GM21529 (cell line): Measurements from ENCODE around the gene SLC11A1.

Experiments used
- ATAC-seq: cut with Tn5 transposase; IDR thresholded peaks from one replicate; pipeline ENCODE4 v1.9.1; 2021; ENCODE audit not compliant: unreplicated experiment

Gene SLC11A1

GRCh38 chr2:218381916-218382366, at the start of gene SLC11A1:
TSS of gene SLC11A1 (plus strand) at chr2:218382273. CDS start at chr2:218382369, 96 bp downstream.
- no peak for ATAC-seq

- ATAC-seq: no peak
These were observed 49.8 kb upstream of the SLC11A1 start for GRCh38 chr2:218332288-218332687.

- no peak for ATAC-seq
These were observed 49.0 kb upstream of the SLC11A1 start for GRCh38 chr2:218332920-218333645.

GRCh38 chr2:218334531-218334930, 47.5 kb upstream of the SLC11A1 start:
- no peak for ATAC-seq

GRCh38 chr2:218340656-218341055, 41.4 kb upstream of the SLC11A1 start:
- no peak for ATAC-seq

GRCh38 chr2:218341381-218341780, 40.7 kb upstream of the SLC11A1 start:
- no peak for ATAC-seq

- no peak for ATAC-seq
These were observed 39.2 kb upstream of the SLC11A1 start for GRCh38 chr2:218342837-218343236.

- ATAC-seq: no peak
These were observed 38.5 kb upstream of the SLC11A1 start for GRCh38 chr2:218343591-218343990.

- ATAC-seq: no peak
These were observed 37.9 kb upstream of the SLC11A1 start for GRCh38 chr2:218344090-218344754.

- no peak for ATAC-seq
These were observed 37.2 kb upstream of the SLC11A1 start for GRCh38 chr2:218344755-218345417.

GRCh38 chr2:218345491-218346236, 36.4 kb upstream of the SLC11A1 start:
- ATAC-seq: no peak

GRCh38 chr2:218347172-218347571, 34.9 kb upstream of the SLC11A1 start:
- ATAC-seq: no peak

GRCh38 chr2:218354045-218354444, 28.0 kb upstream of the SLC11A1 start:
- ATAC-seq: no peak

GRCh38 chr2:218354850-218355443, 27.1 kb upstream of the SLC11A1 start:
- no peak for ATAC-seq

GRCh38 chr2:218357236-218358177, 24.6 kb upstream of the SLC11A1 start:
- no peak for ATAC-seq

GRCh38 chr2:218360453-218360852, 21.6 kb upstream of the SLC11A1 start:
- ATAC-seq: no peak

GRCh38 chr2:218362606-218363005, 19.5 kb upstream of the SLC11A1 start:
- peak; percentile 46 for ATAC-seq

GRCh38 chr2:218363736-218364135, 18.3 kb upstream of the SLC11A1 start:
- ATAC-seq: no peak

GRCh38 chr2:218364196-218364595, 17.9 kb upstream of the SLC11A1 start:
- no peak for ATAC-seq
